ENCODE data around the gene NFATC3.
A peak's percentile ranks its signal among the peaks of the same experiment; 100 is the strongest.

The NFATC3 gene

GRCh38 chr16:68064791-68065365 is 20.3 kb upstream of the NFATC3 start:
- H3K27ac Mint-ChIP-seq, result peak overlapping the region in 2 of 3 experiments; percentile 3 to 42
- peak; percentile 64 to 73 (median 71) for TF ChIP-seq CTCF (IDR thresholded peaks at IDR 0.05; ENCODE audit: unreplicated experiment in 3 of 3)
- no peaks in the 10 kb centered on the region for H3K9me3 Mint-ChIP-seq
- no peak overlapping the region for H3K4me3 Mint-ChIP-seq
- peaks cover 18% of the 10 kb centered on the region for H3K36me3 Mint-ChIP-seq (ENCODE audit: low read depth)
- peaks cover 43% of the 10 kb centered on the region for H3K4me1 Mint-ChIP-seq
- H3K27me3 Mint-ChIP-seq (ENCODE audit: low read depth), result no peaks in the 10 kb centered on the region

DNA sequence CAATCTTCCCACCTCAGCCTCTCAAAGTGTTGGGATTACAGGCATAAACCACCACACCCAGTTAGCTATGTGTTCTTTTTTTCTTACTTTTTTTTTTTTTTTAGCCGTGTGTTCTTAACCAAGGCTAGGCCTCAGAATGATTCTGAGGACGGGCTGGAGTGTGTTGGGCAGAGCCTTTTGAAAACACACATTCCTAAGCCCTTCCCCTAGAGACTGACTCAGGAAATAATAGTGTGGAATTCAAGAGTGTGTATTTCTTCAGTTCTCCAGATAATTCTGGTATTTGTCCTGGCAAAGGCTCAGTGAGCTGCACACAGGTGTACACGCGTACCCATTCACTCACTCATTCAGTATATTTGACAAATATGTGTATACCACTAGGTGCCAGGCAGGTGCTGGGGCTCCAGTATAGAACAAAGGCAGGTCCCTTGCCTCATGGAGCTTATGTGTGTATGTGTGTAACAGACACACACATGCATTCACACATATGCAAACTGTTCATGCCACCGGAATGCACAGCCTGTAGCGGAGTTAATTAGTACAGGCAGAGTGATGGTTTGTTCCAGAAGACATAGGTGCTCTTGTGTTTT is 19.4 kb upstream of the NFATC3 start:
- H3K27ac Mint-ChIP-seq, result peak overlapping the region; percentile 37 to 78 (median 38)
- H3K4me3 Mint-ChIP-seq, result no peak overlapping the region
- H3K4me1 Mint-ChIP-seq, result peaks cover 52% of the 10 kb centered on the region
- no peak for TF ChIP-seq CTCF (IDR thresholded peaks at IDR 0.05; ENCODE audit: unreplicated experiment in 3 of 3)
- peaks cover 21% of the 10 kb centered on the region for H3K36me3 Mint-ChIP-seq (ENCODE audit: low read depth)
- no peaks in the 10 kb centered on the region for H3K27me3 Mint-ChIP-seq (ENCODE audit: low read depth)
- H3K9me3 Mint-ChIP-seq, result no peaks in the 10 kb centered on the region

DNA sequence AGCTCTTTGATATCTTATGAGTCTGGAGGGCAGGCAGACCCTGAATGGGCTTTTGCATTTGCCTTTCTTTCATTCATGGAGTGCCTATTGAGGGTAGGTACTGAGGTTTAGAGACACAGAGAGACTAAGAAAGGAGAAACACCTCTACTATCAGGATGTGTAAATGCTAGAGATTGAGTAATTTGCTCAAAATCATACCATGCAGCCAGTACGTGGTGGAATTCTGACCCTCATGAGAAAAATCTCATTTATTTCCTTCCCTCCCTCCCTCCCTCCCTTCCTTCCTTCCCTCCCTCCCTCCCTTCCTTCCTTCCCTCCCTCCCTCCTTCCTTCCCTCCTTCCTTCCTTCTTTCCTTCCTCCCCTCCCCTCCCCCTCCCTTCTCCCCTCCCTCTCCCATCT is 18.4 kb upstream of the NFATC3 start:
- Mint-ChIP-seq H3K4me3 (no peak overlapping the region), H3K36me3 (ENCODE audit: low read depth) (peaks cover 21% of the 10 kb centered on the region), H3K27ac (no peak overlapping the region), H3K9me3 (no peaks in the 10 kb centered on the region), H3K4me1 (peaks cover 58% of the 10 kb centered on the region), H3K27me3 (ENCODE audit: low read depth) (no peaks in the 10 kb centered on the region)
- no peak for TF ChIP-seq CTCF (IDR thresholded peaks at IDR 0.05; ENCODE audit: unreplicated experiment in 3 of 3)

GRCh38 chr16:68068926-68069325 is 16.2 kb upstream of the NFATC3 start:
- Mint-ChIP-seq H3K27me3 (ENCODE audit: low read depth) (no peaks in the 10 kb centered on the region), H3K4me1 (peaks cover 68% of the 10 kb centered on the region), H3K36me3 (ENCODE audit: low read depth) (peaks cover 30% of the 10 kb centered on the region), H3K4me3 (no peak overlapping the region), H3K27ac (no peak overlapping the region), H3K9me3 (no peaks in the 10 kb centered on the region)
- TF ChIP-seq CTCF (IDR thresholded peaks at IDR 0.05; ENCODE audit: unreplicated experiment in 3 of 3), result no peak

GRCh38 chr16:68069511-68070248 is 15.5 kb upstream of the NFATC3 start:
- Mint-ChIP-seq H3K27me3 (ENCODE audit: low read depth) (no peaks in the 10 kb centered on the region), H3K36me3 (ENCODE audit: low read depth) (peaks cover 36% of the 10 kb centered on the region), H3K9me3 (no peaks in the 10 kb centered on the region), H3K27ac (peak overlapping the region; percentile 29 to 61 (median 46)), H3K4me3 (no peak overlapping the region), H3K4me1 (peaks cover 60% of the 10 kb centered on the region)
- TF ChIP-seq CTCF (IDR thresholded peaks at IDR 0.05; ENCODE audit: unreplicated experiment in 3 of 3), result no peak
